Heart left ventricle (tissue), 13 donors: ENCODE measurements around the gene GPR180.

Experiments used
- CTCF ChIP-seq, 12 donors: fragments of 200-600 bp; sonication (generic) in 4 of 12; IDR thresholded peaks; one replicate each; pipeline versions ENCODE4 v1.5.0 to v1.8.0; 2018 to 2022; ENCODE audit warnings: antibody characterized with exemption in 12 of 12, mild to moderate bottlenecking in 5 of 12
- POLR2A ChIP-seq, 2 donors: fragments of 450-650 bp; IDR thresholded peaks; one replicate each; pipeline ENCODE4 v1.6.1; 2017; ENCODE audit warnings: antibody characterized with exemption in 2 of 2, mild to moderate bottlenecking in 2 of 2, moderate library complexity in 2 of 2
- donor health status: ischemic (EF 13 %, LVEDD 7.1; RV severe dilation, severe dysfunction).
- donor health status: DM: no; HTN: yes; CAD: no.
- donor health status: DM: no; HTN: no; CAD: no.
- donor health status: ischemic (EF 25% LVEDD 6.9; RV normal size, moderate dysfunction).
- donor health status: ischemic (EF 25% LVEDD 5.7; RV mildly dilated, moderate dysfunction).
- donor health status: ischemic (EF 35%, LVEDD 5.7; RV mildly dilated, moderate dysfunction).
- donor health status: nonischemic (EF 11% LVEDD 7.7; RV severe dilation, severe dysfunction).
- donor health status: DM: yes; HTN: yes; CAD: no.
- donor health status: PGD.
- donor health status: ischemic (EF 29% LVEDD 5.4; RV normal size, mild dysfunction).
- donor health status: nonischemic (EF 23%, LVEDD 6.1; RV moderate dilation, normal function).

DNA sequence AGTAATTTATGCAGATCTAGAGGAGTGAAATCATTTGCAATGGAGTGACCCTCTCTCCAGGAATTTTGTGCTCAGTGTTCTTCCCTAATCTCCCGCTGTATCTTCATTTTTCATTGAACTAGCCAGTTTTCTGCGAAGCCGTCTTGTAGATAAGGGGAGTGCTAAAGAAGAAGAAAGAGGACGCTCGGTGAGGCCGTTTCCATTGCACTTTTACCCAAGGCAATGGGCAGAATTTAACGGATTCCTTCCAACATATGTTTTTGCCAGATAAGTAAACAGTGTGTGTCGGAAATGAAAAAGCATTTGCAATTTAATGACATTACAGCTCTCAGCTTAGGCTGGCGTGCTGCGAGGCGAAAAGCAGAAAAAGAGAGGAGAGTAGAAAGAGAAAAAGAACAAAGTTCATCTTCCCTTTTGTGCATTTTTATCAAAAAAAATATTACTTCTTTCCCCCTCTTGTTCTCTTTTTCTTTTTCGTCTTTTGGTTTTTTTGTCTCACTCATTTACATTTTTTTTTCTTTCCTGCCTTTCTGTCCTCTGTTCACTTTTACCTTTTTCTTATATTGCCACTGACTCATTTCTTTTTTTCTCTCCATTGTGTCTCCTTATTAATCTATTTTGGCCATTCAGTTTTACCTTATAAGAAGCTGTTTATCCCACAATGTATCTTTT is 60.8 kb downstream of the GPR180 start:
- no peak for TF ChIP-seq CTCF (IDR thresholded peaks at IDR 0.05)
- TF ChIP-seq POLR2A (IDR thresholded peaks at IDR 0.05): no peak
